Hippocampal formation (tissue), 2 donors: Measurements from ENCODE around the gene KCNQ2.

Source experiments
- DNase-seq, 2 donors: peaks; one replicate each; lab custom pipeline; 2025; lab: John Stamatoyannopoulos, UW

Gene KCNQ2

DNA sequence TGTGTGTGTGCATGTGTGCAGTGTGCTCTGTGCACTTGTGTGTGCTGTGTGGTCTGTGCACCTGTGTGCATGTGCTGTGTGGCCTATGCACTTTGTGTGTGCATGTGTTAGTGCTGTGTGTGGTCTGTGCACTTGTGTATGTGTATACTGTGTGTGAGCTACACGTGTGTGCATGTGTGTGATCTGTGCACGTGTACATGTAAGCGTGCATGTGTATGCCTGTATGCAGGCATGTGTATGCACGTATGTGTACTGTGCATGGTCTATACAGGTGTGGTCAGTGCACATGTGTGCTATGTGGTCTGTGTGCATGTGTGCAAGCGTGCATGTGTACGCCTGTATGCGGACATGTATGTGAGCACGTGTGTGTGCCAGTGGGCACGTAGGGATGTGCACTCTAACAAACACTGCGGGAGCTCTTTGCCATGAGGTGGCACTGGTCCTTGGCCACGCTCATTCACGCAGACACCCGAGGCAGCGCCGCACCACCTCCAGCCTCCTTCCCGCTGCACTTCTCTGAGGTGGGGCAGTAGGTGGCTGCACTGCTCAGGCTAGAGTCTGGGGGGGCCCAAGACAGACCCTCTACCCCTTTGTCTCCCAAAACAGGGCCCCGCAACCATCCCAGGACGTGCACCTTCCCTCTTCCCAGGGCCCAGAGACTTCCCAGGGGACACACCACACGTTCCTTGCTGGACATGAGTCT is 68.9 kb downstream of the KCNQ2 start:
- no peak for DNase-seq

DNA sequence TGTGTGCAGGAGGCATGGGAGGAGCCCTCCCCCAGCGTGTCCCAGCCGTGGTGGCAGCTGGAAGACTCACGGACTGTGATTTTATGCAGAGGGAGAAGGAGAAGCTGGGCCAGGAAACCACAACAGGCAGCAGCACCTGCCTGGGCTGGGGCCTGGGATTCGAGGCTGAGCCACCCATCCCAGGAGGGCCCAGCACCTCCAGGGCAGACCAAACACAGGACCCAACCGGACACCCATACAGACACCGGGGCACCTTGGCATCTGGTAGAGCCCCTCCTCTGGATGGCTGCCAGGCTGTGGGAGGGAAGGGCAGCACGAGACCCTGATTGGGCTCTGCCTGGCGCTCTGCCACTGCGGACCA is 69.6 kb downstream of the KCNQ2 start:
- DNase-seq: no peak

DNA sequence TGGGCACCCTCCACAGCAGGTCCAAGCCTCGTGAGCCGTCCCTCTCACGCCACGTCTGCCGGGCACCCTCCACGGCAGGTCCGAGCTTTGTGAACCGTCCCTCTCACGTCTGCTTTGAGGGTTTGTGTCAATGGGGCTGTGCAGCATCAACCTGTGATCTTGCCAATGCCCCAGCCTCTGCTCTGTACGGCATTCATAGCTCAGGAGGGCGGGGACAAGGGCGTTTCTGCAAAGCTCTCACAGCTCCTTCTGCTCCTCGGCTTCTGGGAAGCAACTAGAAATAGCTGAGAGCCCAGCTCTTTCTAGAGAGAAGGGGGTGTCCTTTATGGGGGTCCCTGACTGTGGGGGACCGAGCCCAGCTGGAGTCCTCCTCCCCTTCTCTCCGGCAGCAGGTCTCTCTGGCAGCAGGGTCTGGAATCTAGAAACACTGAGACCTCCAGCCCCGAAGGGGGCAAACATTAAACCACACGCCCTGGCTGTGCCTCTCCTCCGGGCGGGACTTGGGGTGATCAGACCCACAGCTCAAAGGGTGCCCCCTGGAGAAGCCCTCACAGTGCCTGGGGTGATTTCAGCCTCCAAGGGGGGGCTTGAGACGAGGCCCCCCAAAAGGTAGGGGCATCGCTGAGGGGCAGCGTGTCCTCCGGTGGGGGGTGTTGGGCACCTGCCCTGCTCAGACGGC is 70.1 kb downstream of the KCNQ2 start:
- no peak for DNase-seq

DNA sequence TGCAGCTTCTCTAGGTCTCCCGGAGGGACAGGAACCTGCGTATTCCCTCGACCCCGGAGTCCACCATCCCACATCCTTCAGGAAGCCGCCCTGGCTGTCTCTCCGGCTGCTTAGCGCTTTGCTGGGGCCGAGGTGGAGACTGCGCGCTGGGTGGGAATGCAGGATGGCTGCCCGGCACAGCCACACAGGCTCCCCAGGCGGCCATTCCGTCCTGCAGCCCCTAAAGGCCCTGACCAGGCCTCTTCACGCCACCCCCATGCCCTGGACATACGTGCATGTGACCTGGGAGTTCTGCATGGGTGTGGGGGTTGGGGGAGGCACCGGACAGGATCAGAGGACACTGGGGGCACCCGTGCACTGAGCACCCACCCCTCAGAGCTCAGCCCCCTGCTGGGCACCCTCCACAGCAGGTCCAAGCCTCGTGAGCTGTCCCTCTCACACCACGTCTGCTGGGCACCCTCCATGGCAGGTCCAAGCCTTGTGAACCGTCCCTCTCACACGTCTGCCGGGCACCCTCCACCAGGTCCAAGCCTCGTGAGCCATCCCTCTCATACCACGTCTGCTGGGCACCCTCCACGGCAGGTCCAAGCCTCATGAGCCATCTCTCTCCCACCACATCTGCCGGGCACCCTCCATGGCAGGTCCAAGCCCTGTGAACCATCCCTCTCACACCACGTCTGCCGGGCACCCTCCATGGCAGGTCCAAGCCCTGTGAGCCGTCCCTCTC is 70.9 kb downstream of the KCNQ2 start:
- DNase-seq: no peak

DNA sequence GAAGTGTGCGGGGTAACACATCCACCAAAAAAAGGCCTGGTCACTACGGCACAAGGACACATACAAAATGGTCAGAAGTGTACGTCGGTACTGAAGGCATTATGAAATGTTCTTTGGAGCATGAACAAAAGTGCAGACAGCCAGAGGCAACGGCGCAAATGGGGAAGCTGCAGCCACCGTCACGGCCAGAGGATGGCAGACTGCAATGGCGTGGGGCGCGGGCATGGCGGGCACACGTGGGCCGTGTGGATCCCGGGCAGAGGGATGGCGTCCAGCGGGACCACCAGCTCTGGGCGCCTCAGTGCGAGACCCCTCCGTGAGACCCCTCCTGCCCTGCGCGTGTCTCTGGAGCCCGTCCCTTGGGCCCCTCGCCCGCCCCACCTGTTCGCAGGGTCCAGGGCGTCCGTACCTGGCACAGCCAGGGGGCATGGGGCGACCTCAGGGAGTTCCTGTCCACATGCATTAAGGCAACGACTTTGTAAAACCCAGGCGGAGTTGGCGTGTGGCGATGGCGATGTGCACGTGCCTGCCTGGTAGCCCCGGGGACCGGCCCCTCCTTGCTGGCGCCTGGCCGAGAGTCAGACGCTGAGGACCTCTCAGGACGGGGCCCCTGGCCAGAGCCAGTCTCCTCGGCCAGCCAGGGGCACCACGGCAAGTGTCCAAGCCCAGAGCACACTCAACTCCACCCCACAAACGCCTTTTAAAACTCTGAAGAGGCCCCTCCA is 71.8 kb downstream of the KCNQ2 start:
- DNase-seq: no peak

DNA sequence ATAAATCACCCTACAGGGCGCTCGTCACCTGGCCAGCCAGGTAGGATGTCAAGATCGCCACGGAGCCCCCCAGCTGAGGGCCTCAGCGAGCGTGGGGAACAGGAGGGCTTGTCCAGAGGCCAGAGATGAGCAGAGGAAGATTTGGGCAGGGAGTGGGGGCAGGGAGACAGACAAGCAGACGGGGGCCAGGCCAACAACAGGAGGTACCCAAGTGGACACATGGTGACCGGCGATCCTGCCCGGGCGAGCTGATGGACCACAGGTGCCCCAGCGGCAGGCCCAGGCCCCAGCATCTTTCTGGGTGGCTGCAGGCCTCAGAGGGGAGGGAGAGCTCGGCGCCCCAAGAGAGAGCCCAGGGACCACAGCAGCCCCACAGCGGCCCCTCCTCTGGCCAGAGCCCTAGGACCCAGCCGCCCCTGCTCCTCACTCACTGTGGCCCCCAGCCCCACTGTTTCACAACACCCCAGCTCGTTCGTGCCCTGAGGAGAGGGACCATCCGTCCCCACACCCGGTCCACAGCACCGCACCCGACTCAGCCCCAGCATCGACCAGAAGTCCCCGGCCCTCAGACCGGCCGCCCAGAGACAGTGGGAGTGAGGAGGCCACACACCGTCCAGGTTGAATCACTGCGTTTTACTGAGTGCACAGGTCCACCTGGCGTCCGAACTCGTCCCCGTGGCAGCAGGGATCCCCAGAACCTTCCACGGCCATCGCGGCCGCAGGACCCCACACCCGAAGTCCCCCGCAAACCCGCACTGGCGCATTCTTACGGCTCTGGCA is 72.7 kb downstream of the KCNQ2 start:
- DNase-seq: no peak

DNA sequence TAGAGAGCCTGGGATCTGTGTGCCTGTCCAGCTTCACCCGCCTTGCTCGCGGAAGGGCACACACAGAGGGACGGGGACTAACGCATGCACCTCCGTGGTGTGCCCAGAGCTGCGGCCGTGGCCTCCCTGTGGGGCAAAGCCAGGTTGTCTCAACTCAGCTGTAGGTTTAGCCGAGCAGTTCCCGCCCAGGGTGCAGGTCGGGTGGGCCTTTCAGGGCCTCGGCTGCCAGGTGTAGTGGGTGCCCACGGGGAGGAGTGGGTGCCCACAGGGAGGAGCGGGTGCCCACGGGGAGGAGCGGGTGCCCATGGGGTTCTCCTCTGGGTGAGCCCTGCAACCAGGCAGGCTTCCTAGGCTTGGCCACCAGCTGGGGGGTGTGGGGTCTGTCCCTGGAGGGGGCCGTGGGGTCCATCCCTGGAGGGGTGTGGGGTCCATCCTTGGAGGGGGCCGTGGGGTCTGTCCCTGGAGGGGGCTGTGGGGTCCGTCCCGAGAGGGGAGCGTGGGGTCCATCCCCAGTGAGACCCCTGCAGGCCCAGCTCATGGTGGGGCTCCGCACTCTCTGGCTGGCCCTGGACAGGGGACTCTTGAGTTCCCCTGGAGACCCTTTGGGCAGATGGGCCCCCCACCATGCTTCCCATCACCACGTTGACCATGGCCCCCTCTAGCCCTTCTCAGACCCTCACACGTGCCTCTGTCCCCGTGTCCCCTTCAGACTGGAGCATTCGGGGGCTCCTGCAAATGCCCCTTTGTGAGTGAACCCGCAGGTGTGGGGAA is 73.5 kb downstream of the KCNQ2 start:
- DNase-seq: no peak

DNA sequence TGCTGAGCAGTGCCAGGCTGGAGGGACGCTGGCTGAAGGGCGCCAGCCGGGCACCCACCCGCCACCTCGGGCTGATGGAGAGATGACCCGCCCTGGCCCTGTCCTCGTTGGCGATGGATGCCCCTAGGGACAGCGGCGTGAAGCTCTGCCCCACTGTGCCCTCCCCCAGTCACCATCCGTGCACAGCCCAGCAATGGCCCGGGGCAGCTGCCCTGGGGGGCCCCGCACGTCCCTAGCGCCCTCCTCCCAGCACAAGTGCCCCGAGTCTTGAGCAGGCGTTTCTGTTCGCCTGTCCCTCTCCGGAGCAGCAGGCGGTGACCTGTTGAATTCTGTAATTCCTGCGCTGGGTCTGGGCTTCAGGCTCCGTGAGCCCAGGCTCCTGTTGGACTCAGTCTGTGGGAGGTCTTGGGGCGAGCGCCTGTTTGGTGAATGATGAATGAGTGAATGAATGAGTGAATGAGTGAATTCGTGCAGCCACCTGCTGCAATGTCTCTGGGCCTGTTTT is 74.5 kb downstream of the KCNQ2 start:
- no peak for DNase-seq

DNA sequence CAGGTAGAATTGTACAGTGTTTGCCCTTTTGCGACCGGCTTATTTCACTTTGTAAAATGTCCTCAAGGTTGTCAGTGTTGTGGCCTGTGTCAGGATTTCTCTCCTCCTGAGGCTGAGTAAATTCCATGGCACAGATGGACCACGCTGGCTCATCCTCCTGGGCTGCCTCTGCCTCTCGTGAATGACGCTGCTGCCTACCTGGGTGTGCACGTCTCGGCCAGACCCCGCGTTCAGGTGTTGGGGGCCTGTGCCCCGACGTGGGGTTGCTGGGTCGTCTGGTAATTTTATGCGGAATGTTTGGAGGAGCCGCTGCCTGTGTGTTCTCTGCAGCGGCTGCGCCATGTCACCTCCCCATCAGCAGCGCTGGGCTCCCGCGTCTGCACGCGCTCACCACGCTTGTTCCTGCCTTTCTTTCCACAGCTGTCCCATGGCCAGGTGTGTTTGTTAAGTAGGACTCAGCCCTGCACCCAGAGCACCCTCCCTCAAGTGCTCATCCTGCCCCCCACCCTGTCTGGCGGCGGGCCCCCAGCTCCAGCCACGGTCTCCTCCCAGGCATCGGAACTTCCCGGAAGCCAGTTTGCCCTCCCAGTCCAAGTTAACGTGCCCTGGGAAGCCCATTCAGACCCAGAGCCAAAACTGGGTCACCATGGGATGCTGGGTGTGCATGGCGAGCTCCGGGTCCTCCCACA is 75.2 kb downstream of the KCNQ2 start:
- no peak for DNase-seq

DNA sequence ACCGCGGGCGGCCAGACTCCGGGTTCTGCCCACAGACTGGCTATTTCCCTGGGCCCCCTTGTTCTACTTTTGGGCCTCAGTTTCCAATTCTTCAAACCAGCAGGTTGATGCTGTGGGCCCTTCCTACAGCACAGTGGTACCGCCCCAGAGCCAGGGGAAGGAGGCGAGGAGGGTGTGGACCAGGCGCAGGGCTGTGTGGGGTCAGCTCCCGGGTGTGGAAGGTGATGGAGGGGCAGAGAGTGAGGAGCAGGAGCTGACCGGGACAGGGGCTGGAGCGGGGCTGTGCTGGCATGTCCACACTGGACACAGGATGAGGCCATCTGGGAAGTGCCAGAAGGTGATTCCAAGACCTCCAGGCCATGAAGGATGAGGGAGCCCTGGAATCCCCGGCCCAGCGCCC is 76.2 kb downstream of the KCNQ2 start:
- no peak for DNase-seq

DNA sequence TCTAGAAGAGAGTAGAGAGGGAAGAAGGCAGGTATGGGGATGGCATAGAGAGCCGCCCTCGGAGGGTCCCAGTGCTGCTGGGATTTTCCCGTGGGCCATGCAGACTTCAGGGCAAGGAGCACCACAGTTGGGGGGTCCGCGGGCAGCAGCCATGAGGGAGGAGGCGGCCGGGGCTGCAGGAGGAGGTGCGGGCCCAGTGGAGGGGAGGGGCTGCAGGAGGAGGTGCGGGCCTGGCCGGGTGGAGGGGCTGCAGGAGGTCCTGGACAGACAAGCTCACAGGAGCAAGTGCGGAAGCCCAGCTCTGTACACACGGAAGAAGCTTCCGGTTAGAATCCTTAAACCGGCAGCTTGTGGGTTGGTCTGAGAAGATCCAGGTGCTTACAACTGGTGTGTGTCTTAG is 76.7 kb downstream of the KCNQ2 start:
- no peak for DNase-seq

DNA sequence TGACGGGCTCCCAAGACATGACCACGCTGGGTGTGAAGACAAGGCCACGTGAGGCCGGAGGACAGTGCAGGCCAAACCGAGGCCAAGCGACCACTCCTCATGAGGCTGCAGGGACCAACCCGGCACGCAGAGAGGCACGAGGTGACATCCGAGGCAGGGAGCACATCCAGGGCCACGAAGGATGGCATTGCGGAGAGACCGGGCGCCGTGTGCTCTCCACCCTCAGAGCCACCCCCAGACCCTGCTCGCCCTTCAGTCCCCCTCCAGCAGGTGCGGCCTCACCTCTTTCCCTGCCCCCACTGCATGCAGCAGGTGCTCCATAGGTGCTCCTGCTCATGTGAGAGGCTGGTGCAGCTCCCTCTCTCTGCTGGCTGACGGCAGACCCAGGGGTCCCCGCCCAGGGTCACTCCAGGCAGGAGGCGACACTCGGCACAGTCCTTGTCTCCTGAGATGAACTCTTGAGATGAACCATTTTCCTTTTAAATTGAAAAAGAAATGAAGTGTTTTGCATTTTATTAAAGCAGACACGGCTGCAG is 77.5 kb downstream of the KCNQ2 start:
- no peak for DNase-seq

DNA sequence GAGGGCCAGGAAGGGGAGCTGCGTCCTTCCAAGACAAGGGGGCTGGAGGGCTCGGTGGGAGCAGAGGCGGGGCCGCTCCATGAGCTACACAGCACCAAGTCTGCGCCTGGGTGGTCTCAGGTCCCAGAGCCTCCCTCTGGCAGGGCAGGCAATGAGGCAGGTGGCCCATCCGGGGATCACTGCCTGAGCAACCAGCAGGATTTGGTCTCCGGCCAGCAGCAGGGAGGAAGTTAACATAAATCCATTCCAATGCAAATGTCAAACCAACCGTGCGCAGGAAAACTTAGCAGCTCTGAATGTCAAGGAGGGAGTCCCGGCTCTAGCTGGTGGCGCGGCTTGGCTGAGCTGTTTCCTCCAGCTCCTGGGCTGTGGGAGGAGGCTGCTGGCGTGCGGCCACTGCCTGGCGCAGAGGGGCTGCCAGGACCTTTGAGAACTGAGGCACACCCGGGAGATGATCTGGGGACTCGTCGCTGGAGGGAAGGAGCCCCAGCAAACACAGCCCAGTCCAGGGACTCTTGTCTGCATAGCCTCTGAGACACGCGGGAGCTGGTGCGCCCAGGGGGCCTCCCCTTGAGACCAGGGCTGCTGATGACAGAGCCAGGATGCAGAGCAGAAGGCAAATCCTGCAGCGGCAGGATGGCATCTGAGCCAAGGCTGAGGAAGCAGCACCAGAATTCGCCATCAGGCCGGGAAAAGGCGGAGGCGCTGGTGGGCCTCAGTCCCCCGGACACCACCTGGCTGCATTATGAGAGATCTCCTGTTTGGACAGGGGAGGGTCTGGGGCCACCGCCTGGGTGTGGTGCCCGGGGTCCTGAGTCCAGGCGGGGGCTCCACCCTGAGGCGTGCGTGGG is 78.2 kb downstream of the KCNQ2 start:
- DNase-seq: no peak

DNA sequence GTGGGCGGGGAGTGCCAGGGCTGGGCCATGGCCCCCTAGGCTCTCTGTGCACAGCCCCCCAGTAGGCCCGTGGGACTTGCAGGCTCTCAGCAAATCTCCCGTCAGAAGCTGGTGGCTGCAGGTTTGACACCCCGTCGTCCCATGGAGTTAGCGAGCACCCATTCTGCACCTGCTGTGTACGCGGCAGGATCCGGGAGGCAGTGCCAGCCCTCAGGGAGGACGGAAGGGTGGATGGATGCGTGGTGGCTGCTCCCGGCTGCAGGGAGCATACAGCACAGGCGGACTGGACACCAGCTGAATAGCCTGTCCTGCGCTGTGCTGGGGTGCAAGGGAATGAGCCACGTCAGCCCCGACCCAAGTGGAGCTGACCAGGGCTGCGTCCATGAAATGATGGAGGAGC is 78.9 kb downstream of the KCNQ2 start:
- no peak for DNase-seq

DNA sequence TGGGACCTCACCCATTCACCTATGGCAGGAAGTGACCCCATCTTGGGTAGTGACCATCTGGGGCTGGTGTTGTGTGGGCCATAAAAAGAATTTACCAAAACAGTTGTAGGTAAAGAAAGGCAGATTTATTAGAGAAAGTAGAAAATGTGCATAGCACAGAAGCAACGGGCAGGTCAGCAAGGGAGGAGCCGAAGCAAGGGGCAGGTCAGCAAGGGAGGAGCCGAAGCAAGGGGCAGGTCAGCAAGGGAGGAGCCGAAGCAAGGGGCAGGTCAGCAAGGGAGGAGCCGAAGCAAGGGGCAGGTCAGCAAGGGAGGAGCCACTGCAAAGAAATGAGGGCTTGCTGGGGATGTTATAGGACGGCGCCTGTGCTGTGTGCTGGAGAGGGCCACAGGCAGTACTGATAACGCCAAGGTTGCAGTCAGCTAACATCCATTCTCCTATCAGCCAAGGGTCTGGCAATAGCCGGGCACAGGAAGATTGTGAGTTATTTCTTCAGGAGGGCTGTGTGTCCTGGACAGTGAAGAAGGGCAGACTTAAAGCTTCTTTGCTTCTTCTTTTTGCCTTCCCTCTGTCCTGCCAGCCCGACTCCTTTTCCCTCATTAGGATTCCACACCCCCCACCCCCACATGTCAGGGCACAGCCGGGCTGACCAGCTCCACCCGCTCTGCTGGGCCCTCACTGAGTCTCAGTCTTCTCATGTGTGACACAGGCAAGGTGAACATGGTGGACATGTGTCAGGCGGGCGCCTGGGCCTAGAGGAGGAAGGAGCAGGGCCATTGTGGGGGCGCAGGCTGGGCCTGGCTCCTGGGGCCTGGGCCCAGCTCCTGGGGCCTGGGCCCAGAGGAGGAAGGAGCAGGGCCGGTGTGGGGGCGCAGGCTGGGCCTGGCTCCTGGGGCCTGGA is 79.7 kb downstream of the KCNQ2 start:
- no peak for DNase-seq

DNA sequence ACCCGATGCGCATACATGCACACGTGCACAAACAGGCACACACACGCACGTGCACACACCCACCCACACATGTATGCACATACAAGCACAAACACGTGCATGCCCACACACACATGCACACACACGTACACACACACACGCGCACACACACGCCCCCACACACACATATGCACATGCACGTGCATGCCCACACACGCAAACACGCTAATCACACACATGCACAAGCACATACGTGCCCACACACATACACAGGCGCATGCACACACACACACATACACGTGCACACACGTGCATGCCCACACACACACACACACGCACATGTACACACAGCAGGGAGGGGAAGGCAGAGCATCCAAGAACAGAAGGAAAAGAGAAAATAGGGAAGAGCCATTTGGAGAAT is 84.5 kb downstream of the KCNQ2 start:
- DNase-seq: no peak

DNA sequence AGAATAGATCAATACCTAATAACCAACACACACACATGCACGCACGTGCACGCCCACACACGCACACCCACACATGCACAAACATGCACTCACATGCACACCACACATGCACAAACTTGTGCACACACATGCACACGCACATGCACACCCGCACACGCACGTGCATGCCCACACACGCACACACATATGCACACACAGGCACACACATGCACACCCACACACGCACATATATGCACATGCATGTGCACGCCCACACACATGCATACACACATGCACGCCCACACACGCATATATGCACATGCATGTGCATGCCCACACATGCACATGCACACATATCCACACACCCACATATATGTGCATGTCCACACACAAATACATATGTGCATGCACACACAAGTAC is 85.1 kb downstream of the KCNQ2 start:
- DNase-seq: no peak

DNA sequence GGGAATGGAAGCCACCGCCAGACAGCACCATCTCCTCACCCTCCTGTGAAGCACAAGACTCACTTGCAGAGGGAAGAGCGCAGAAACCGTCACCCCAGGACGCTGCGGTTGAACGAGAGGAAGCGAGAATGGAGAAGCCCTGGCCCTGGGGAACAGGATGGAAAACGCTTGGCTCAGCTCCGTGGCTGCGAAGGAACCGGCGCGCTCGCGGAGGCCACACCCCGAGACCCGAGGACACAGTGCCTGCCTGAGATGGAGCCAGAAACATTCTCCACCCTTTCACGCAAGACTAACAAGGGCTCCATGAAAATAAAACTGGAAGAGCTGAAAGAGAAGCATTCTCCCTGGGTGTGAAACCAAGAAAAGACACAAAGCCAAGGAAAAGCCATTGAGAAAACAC is 86.0 kb downstream of the KCNQ2 start:
- DNase-seq: no peak
